Activated naive CD4-positive, alpha-beta T cell treated with Interleukin-2 at 50 U/mL for 16 hours (primary cell): ENCODE results near the gene PRODH2.

Experiments
- DNase-seq: peaks from one replicate; pipeline ENCODE4 v3.0.0-alpha.2; 2020

Gene PRODH2

DNA sequence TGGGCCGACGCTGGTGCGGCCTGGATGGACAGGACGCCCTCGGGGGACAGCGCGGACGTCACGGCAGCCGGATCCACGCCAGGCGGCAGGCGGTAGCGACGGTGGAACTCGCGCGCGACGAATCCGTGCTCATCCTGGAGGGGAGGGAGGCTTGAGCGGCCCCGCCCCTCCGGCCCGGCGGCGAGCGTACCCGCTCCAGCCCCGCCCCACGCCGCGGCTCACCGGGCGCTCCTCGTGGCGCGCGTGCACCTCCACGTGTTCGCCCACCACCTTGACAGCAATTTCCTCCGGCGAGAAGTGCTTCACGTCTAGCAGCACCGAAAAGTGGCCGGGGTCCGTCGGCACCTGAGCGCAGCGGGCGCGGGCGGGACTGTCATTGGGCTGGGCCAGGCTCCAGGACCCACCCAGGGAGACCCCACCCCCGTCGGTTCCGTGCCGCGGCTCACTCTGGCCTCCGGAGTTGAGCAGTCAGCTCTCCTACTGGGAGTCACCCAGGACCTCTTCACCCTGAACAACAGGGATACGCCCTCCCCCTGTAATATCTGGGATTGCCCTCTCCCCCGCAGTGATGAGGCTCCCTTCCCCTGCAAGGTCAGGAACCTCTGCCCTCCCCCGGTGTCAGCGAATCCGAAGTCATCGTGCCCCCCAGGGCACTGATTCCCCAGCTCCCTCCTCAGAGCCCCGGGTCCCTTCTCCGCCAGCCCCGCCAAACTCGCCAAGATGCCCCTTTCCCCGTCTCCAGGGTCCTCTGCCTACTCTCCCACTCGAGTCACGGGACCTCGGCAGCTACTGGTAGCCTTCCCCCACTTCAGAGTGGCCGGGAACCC lies 56.9 kb downstream of the PRODH2 start:
- peak; percentile 68 for DNase-seq

DNA sequence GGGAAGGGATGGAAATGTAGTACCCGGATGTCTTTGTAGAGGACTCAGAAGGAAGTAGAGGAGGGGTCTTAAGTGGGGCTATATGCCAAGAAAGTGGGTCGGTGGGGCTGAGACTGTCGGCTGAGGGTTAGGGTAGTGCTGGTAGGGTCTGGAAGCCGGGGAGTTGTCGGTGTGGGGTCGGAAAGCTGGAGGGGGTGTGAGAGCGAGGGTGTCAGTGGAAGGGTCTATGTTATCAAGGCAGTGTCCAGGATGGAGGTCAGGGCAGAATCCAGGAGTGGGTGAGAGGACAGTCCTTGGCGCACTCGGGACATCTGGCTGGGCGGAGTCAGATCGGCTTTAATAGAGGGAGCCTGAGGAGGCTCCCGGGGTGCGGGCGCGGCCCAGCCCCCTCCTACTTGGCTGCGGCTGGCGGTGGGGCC lies 57.5 kb downstream of the PRODH2 start:
- DNase-seq: no peak

- DNase-seq: no peak
Observed at GRCh38 chr19:35754370-35755130, 58.1 kb downstream of the PRODH2 start.

DNA sequence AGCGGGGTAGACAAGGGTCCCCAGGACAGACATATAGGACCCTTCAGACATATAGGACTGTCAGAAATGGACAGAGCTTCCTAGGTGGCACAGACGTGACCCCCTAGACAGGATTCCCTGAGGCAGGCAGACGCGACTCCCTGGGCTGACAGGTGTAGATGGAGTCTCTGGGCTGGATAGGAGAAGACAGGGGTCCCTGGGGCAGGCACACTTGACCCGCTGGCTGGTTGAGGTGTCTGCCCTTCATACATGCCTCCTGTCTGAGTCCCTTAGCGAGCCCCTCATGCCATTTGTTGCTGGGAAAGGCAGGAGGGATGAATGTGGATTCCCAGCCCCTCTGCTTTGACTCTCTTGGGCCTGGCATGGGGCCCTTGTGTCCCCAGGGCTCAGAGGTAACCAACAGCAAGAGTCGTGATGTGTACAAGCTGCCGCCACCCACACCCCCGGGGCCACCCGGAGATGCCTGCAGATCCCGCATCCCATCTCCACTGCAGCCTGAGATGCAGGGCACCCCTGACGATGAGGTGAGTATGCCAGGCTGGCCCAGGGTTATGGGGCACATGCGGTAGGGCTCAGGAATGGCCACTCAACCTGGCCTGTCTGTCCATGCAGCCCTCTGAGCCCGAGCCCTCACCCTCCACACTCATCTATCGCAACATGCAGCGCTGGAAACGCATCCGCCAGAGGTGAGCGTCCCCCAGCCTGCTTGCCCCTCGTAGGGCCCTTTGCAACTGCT lies 58.8 kb downstream of the PRODH2 start:
- no peak for DNase-seq

DNA sequence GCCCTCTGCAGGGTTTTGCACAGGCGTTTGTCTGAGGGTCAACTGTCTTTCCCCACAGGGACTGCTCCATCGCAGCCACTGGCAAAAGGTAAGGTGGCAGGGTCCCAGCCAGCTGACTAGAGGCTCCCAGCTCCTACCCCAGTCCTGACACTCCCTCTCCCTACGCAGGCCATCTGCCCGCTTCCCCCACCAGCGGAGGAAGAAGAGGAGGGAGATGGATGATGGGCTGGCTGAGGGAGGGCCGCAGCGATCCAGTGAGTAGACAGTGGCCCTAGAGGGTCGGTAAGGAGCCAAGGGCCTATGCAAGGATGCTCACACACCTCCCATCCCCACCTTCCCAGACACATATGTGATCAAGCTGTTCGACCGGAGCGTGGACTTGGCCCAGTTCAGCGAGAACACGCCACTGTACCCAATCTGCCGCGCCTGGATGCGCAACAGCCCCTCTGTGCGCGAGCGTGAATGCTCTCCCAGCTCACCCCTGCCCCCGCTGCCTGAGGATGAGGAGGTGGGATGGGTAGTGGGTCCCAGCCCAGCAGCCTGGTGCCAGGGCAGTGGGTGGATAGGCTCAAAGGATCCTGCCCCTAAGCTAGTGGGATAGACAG lies 59.8 kb downstream of the PRODH2 start:
- DNase-seq: no peak

DNA sequence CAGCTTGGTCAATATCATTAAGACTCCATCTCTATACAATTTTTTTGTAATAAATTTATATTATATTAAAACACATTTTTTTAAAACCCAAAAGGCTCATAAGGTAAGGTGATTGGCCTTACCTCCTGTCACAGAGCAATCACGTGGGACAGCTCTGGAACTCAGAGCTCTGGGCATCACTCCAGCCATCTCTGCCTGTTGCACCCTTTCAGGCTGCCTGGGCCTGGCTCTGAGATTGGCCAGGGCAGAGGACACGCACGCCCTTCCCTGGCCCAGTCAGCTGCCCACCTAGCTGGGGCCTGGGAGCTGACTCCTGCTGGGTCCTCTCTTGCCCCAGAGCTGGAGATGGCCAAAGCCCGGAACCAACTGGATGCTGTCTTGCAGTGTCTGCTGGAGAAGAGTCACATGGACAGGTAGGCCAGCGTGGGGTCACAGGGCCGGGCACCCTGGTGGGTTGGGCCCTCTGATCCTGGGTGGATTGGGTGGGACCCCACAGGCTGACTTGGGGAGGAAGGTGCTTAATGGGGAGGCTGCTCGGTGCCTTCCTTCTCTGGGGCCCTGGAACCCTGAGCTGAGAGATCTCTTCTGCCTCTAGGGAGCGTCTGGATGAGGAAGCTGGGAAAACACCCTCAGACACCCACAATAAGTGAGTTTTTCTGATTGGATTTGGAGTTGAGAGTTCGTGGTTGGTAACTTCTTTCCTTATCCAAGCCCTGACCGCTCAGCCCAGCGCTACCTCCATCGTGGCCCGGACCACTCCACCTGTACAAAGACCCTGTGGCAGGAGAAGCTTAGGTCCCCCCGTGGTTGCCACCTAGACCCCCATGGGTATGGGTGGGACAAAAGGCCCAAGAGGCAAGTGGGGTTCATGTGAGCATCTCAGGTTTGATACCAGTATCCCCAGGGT lies 60.6 kb downstream of the PRODH2 start:
- DNase-seq: no peak

GRCh38 chr19:35750167-35750566 lies 62.5 kb downstream of the PRODH2 start:
- DNase-seq: no peak
